ENCODE measurements around the gene CRABP1. TPM values are rescaled to one million over a fixed set of nuclear protein-coding genes. Genes with fewer than 3 reads are reported as not detected.

Gene CRABP1
- total and polyA plus RNA-seq, 7 experiments from 2014 or later, result not detected

DNA sequence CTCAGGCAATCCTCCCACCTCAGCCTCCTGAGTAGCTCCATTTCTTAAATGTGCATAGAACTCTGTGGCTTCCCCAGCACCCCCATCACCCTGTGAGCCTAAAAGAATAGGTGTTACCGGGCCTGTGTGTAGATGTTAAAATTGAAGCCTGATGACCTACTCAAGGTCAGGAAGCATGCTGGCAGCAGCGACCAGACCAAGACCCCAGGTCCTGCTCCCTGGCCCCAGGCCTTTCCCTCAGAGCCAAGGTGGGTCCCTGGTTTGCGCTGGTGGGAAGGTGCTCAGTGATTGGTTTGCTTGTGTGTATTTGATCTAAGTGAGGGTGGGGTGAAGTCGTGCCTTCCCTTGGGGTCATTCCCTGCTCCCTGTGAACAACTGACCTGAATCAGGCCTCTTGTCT, 18.4 kb upstream of the CRABP1 start:
- Histone ChIP-seq H3K27ac (ENCODE audit: low read depth, low read length) (no peak overlapping the region), H3K27me3 (ENCODE audit: control insufficient read depth in 2 of 2, insufficient read depth in 2 of 2, low read length in 2 of 2) (no peaks in the 10 kb centered on the region), H3K4me1 (ENCODE audit: control insufficient read depth in 2 of 2, insufficient read depth in 2 of 2, low read length in 2 of 2) (no peaks in the 10 kb centered on the region), H3K9me3 (ENCODE audit: control insufficient read depth in 2 of 3, low read length in 3 of 3) (no peaks in the 10 kb centered on the region), H3K36me3 (ENCODE audit: control insufficient read depth in 2 of 3, insufficient read depth in 3 of 3, low read length in 3 of 3) (no peaks in the 10 kb centered on the region), H3K4me3 (ENCODE audit: low read length) (no peak overlapping the region)
- Mint-ChIP-seq H3K4me3 (no peak overlapping the region), H3K36me3 (no peaks in the 10 kb centered on the region), H3K4me1 (no peaks in the 10 kb centered on the region), H3K27me3 (peaks cover 0 to 11% (median 0%) of the 10 kb centered on the region in 5 donors), H3K9me3 (no peaks in the 10 kb centered on the region), H3K27ac (no peak overlapping the region)
- ATAC-seq, result no peak
- intact Hi-C loops (cut with micrococcal nuclease), result no loop called here
- POLR2A ChIA-PET, result no interaction called here
- no peak for DNase-seq
- CTCF ChIA-PET, result interaction anchor here (0.7 kb wide), 1 partner anchor 211 kb away, joined by 3 read pairs; no protein-coding TSS in a partner anchor

DNA sequence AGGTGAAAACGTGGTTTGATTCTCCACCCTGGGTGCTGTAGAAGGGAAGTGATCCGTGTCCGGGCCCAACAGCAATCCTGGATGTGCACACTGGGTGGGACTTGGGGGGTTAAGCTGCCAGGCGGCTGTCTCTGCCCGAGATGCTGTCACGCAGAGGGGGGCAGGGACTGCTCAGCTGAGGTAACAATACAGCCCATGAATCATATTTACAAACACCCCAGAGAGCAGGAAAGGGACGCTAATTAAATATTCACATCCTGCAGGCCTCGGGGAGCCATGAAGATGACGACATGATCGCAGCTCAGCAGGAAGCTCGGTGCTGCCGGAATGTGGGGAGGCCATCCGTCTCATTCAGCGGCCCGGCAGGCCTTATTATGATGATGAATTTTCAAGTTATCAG, 17.9 kb upstream of the CRABP1 start:
- H3K9me3 Mint-ChIP-seq, result no peaks in the 10 kb centered on the region
- H3K4me1 Mint-ChIP-seq, result no peaks in the 10 kb centered on the region
- no peaks in the 10 kb centered on the region for H3K27me3 ChIP-seq (ENCODE audit: control insufficient read depth in 2 of 2, insufficient read depth in 2 of 2, low read length in 2 of 2)
- H3K27ac Mint-ChIP-seq, result no peak overlapping the region
- ATAC-seq (no peak), DNase-seq (no peak)
- no peaks in the 10 kb centered on the region for H3K36me3 Mint-ChIP-seq
- H3K27ac ChIP-seq (ENCODE audit: low read depth, low read length), result no peak overlapping the region
- no peak overlapping the region for H3K4me3 ChIP-seq (ENCODE audit: low read length)
- no peaks in the 10 kb centered on the region for H3K4me1 ChIP-seq (ENCODE audit: control insufficient read depth in 2 of 2, insufficient read depth in 2 of 2, low read length in 2 of 2)
- intact Hi-C loops (cut with micrococcal nuclease), result no loop called here
- H3K27me3 Mint-ChIP-seq, result peaks cover 0 to 12% (median 0%) of the 10 kb centered on the region in 5 donors
- no peak overlapping the region for H3K4me3 Mint-ChIP-seq
- no peaks in the 10 kb centered on the region for H3K36me3 ChIP-seq (ENCODE audit: control insufficient read depth in 2 of 3, insufficient read depth in 3 of 3, low read length in 3 of 3)
- POLR2A ChIA-PET, result no interaction called here
- CTCF ChIA-PET, result no interaction called here
- H3K9me3 ChIP-seq (ENCODE audit: control insufficient read depth in 2 of 3, low read length in 3 of 3), result no peaks in the 10 kb centered on the region

DNA sequence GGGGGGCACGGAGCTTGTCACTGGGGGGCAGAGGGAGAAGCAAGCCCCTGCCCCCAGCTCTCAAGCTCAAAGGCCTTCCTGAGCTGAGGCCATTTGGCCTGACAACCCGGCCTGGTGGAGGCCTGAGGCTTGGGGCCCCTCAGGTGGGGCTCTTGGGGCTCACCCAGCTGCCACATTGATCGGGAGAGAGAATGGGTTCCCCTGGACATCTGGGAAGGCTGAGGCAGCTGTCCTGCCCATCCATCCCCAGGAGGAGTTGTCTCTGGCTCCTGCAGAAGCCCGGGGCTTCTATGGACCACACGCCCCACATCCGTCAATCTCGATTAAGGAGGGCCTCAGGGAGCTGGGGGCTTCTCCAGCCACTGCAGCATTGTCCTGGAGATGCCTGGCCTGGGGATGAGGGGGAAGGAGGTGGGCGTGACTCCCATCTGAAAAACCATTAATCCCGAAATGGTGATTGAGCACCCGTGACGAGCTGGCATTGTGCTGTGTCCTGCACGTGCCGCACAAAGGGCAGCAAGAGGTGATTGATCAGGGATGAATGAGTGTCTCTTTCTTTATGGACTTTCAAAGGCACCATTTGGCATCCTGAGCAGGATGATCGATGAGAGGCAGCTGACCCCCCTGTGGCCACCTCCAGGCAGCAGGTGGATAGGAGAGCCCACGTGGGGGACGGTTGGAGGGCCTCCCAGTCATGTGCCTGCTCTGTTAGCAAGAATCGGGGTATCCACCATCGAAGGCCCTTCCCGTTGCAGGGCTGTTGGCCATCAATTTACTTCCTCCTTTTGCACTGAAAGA, 17.2 kb upstream of the CRABP1 start:
- no peaks in the 10 kb centered on the region for H3K27me3 ChIP-seq (ENCODE audit: control insufficient read depth in 2 of 2, insufficient read depth in 2 of 2, low read length in 2 of 2)
- intact Hi-C loops (cut with micrococcal nuclease), result no loop called here
- CTCF ChIA-PET, result no interaction called here
- Mint-ChIP-seq H3K4me3 (no peak overlapping the region), H3K36me3 (no peaks in the 10 kb centered on the region), H3K27ac (no peak overlapping the region), H3K27me3 (peaks cover 0 to 6% (median 0%) of the 10 kb centered on the region in 5 donors), H3K9me3 (no peaks in the 10 kb centered on the region), H3K4me1 (no peaks in the 10 kb centered on the region)
- H3K4me1 ChIP-seq (ENCODE audit: control insufficient read depth in 2 of 2, insufficient read depth in 2 of 2, low read length in 2 of 2), result no peaks in the 10 kb centered on the region
- DNase-seq (no peak), ATAC-seq (no peak)
- H3K27ac ChIP-seq (ENCODE audit: low read depth, low read length), result no peak overlapping the region
- H3K4me3 ChIP-seq (ENCODE audit: low read length), result no peak overlapping the region
- H3K36me3 ChIP-seq (ENCODE audit: control insufficient read depth in 2 of 3, insufficient read depth in 3 of 3, low read length in 3 of 3), result no peaks in the 10 kb centered on the region
- no peaks in the 10 kb centered on the region for H3K9me3 ChIP-seq (ENCODE audit: control insufficient read depth in 2 of 3, low read length in 3 of 3)
- POLR2A ChIA-PET, result no interaction called here

DNA sequence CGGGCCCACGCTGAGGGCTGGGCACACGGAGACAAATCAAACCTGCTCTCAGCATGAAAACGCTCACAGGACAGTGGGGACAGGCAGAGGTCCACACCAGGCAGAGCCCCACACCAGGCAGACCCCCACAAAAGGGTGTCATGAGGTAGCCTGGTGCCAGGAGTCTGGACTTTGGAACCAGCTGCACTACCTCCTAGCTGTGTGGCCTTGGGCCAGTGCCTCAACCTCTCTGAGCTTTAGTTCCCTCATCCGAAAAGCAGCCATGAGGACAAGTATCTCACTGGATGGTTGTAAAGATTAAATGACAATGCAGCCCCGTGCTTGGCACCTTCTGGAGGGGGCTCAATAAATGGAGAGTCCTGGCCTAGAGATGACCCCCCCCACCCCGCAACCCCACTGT, 16.5 kb upstream of the CRABP1 start:
- DNase-seq, result no peak
- no peaks in the 10 kb centered on the region for H3K36me3 Mint-ChIP-seq
- ChIA-PET POLR2A (no interaction called here), CTCF (no interaction called here)
- H3K4me3 Mint-ChIP-seq, result no peak overlapping the region
- Histone ChIP-seq H3K36me3 (ENCODE audit: control insufficient read depth in 2 of 3, insufficient read depth in 3 of 3, low read length in 3 of 3) (no peaks in the 10 kb centered on the region), H3K27ac (ENCODE audit: low read depth, low read length) (no peak overlapping the region), H3K4me1 (ENCODE audit: control insufficient read depth in 2 of 2, insufficient read depth in 2 of 2, low read length in 2 of 2) (no peaks in the 10 kb centered on the region), H3K9me3 (ENCODE audit: control insufficient read depth in 2 of 3, low read length in 3 of 3) (no peaks in the 10 kb centered on the region), H3K4me3 (ENCODE audit: low read length) (no peak overlapping the region), H3K27me3 (ENCODE audit: control insufficient read depth in 2 of 2, insufficient read depth in 2 of 2, low read length in 2 of 2) (no peaks in the 10 kb centered on the region)
- H3K27me3 Mint-ChIP-seq, result peaks cover 0 to 6% (median 0%) of the 10 kb centered on the region in 5 donors
- H3K4me1 Mint-ChIP-seq, result no peaks in the 10 kb centered on the region
- no peak overlapping the region for H3K27ac Mint-ChIP-seq
- intact Hi-C loops (cut with micrococcal nuclease), result no loop called here
- no peaks in the 10 kb centered on the region for H3K9me3 Mint-ChIP-seq
- no peak for ATAC-seq

GRCh38 chr15:78324144-78324543, 16.0 kb upstream of the CRABP1 start:
- Histone ChIP-seq H3K4me3 (ENCODE audit: low read length) (no peak overlapping the region), H3K27me3 (ENCODE audit: control insufficient read depth in 2 of 2, insufficient read depth in 2 of 2, low read length in 2 of 2) (no peaks in the 10 kb centered on the region), H3K36me3 (ENCODE audit: control insufficient read depth in 2 of 3, insufficient read depth in 3 of 3, low read length in 3 of 3) (no peaks in the 10 kb centered on the region), H3K27ac (ENCODE audit: low read depth, low read length) (no peak overlapping the region), H3K9me3 (ENCODE audit: control insufficient read depth in 2 of 3, low read length in 3 of 3) (no peaks in the 10 kb centered on the region), H3K4me1 (ENCODE audit: control insufficient read depth in 2 of 2, insufficient read depth in 2 of 2, low read length in 2 of 2) (no peaks in the 10 kb centered on the region)
- peak overlapping the region in 1 of 9 donors; percentile 1 for H3K27ac Mint-ChIP-seq
- H3K9me3 Mint-ChIP-seq, result no peaks in the 10 kb centered on the region
- intact Hi-C loops (cut with micrococcal nuclease), result no loop called here
- CTCF ChIA-PET, result interaction anchor here (0.5 kb wide), 1 partner anchor 377 kb away, joined by 3 read pairs; no protein-coding TSS in a partner anchor
- no peak for DNase-seq
- H3K4me1 Mint-ChIP-seq, result no peaks in the 10 kb centered on the region
- ATAC-seq, result no peak
- H3K27me3 Mint-ChIP-seq, result peaks cover 0 to 6% (median 0%) of the 10 kb centered on the region in 5 donors
- no peaks in the 10 kb centered on the region for H3K36me3 Mint-ChIP-seq
- no peak overlapping the region for H3K4me3 Mint-ChIP-seq
- POLR2A ChIA-PET, result no interaction called here

- H3K4me3 Mint-ChIP-seq, result no peak overlapping the region
- intact Hi-C loops (cut with micrococcal nuclease), result no loop called here
- Histone ChIP-seq H3K27me3 (ENCODE audit: control insufficient read depth in 2 of 2, insufficient read depth in 2 of 2, low read length in 2 of 2) (no peaks in the 10 kb centered on the region), H3K9me3 (ENCODE audit: control insufficient read depth in 2 of 3, low read length in 3 of 3) (no peaks in the 10 kb centered on the region), H3K27ac (ENCODE audit: low read depth, low read length) (no peak overlapping the region), H3K4me3 (ENCODE audit: low read length) (no peak overlapping the region), H3K4me1 (ENCODE audit: control insufficient read depth in 2 of 2, insufficient read depth in 2 of 2, low read length in 2 of 2) (no peaks in the 10 kb centered on the region), H3K36me3 (ENCODE audit: control insufficient read depth in 2 of 3, insufficient read depth in 3 of 3, low read length in 3 of 3) (no peaks in the 10 kb centered on the region)
- ATAC-seq, result no peak
- H3K9me3 Mint-ChIP-seq, result no peaks in the 10 kb centered on the region
- ChIA-PET POLR2A (no interaction called here), CTCF (no interaction called here)
- H3K36me3 Mint-ChIP-seq, result no peaks in the 10 kb centered on the region
- DNase-seq, result no peak
- H3K4me1 Mint-ChIP-seq, result no peaks in the 10 kb centered on the region
- H3K27ac Mint-ChIP-seq, result no peak overlapping the region
- H3K27me3 Mint-ChIP-seq, result peaks cover 0 to 6% (median 0%) of the 10 kb centered on the region in 5 donors
Measured at GRCh38 chr15:78325092-78325843, 14.9 kb upstream of the CRABP1 start.

GRCh38 chr15:78327466-78327865, 12.7 kb upstream of the CRABP1 start:
- Mint-ChIP-seq H3K36me3 (no peaks in the 10 kb centered on the region), H3K9me3 (no peaks in the 10 kb centered on the region), H3K27ac (no peak overlapping the region), H3K4me1 (peaks cover 0 to 3% (median 0%) of the 10 kb centered on the region in 7 donors), H3K4me3 (no peak overlapping the region), H3K27me3 (peaks cover 0 to 6% (median 0%) of the 10 kb centered on the region in 5 donors)
- Histone ChIP-seq H3K9me3 (ENCODE audit: control insufficient read depth in 2 of 3, low read length in 3 of 3) (no peaks in the 10 kb centered on the region), H3K4me1 (ENCODE audit: control insufficient read depth in 2 of 2, insufficient read depth in 2 of 2, low read length in 2 of 2) (no peaks in the 10 kb centered on the region), H3K4me3 (ENCODE audit: low read length) (no peak overlapping the region), H3K27ac (ENCODE audit: low read depth, low read length) (no peak overlapping the region), H3K27me3 (ENCODE audit: control insufficient read depth in 2 of 2, insufficient read depth in 2 of 2, low read length in 2 of 2) (no peaks in the 10 kb centered on the region), H3K36me3 (ENCODE audit: control insufficient read depth in 2 of 3, insufficient read depth in 3 of 3, low read length in 3 of 3) (no peaks in the 10 kb centered on the region)
- DNase-seq (no peak), ATAC-seq (no peak)
- intact Hi-C loops (cut with micrococcal nuclease), result no loop called here
- CTCF ChIA-PET, result no interaction called here
- POLR2A ChIA-PET, result no interaction called here
